ENCODE data around the gene GAPVD1.

GAPVD1 gene

DNA sequence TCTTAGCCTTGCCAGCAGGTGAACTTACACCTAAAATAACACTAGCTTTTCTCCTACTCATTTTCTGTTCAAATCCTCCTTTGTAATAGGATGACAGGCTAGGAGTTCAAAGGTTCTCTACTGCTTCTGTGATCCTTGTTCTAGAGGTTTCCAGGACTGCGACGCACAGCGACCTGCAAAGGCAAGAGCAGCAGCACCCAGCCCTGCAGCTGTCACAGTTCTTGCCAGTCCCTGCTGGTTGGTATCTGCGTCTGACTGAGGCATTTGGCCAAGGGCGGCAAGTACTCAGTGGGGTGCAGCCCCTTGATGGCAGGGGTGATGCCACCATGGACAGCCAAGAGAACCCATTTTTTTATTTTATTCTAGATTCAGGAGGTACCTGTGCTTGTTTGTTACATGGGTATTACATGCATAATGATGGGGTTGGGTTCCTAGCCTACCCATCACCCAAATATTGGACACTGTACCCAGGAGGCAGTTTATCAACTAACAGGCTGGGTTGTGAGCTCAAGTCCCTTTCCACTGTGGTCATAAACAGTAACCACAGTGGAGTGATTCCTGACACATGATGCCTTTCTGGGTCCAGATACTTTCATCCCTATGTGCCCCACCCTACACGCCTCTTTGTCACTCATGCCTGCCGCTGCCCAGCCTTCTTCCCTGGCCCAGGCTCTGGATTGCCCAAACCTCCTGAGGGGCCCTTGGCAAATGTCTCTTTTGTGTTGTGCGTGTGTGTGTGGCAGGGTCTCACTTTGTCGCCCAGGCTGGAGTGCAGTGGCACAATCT, 111.0 kb downstream of the GAPVD1 start:
- DNase-seq (ENCODE audit: low read depth), result no peak
- no peak overlapping the region for H3K4me3 ChIP-seq (ENCODE audit: low read depth, low read length)
- no peak for TF ChIP-seq CTCF (IDR thresholded peaks at IDR 0.05; ENCODE audit: low read depth, low read length, missing control alignments)

DNA sequence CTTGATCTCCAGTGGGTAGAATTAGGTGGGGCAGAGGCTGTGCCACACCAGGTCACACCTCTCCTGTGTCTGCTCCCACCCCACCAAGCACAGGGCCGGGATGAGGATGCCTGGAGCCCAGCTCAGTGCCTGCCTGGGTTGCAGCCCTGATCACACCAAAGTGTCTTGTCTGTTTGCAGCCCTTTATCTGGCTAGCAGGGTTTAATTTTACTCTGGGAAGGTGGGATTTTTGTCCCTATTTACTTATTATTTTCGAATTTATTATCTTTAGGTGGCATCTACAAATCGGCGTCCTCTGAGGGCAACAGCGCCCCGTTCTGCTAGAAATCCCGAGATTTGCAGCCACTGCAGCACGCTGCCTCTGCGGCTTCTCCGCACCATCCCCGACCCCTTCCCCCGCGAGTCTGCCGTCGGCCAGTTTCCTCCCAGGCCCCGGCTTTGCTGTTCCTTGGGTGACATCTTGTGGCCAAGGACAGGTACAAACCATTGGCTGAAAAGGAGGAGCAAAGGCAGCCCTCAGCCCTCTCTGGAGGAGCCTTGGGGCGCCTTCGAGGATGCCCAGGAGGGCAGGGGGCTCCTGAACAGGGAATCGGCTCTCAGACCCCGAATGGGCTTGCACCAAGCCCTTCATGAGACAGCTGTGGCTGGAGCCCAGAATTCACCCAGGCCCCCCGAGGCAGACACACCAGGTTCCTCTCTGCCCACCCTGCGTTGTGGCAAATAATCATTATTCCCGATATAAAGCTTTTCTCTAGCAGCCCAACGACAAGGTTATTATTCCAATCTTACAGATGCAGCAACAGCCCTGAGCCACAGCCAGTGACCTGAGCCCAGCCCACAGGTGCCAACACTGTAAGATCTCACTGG, 113.0 kb downstream of the GAPVD1 start:
- H3K4me3 ChIP-seq (ENCODE audit: low read depth, low read length), result no peak overlapping the region
- TF ChIP-seq CTCF (IDR thresholded peaks at IDR 0.05; ENCODE audit: low read depth, low read length, missing control alignments), result peak; percentile 82
- DNase-seq (ENCODE audit: low read depth), result peak; percentile 24

DNA sequence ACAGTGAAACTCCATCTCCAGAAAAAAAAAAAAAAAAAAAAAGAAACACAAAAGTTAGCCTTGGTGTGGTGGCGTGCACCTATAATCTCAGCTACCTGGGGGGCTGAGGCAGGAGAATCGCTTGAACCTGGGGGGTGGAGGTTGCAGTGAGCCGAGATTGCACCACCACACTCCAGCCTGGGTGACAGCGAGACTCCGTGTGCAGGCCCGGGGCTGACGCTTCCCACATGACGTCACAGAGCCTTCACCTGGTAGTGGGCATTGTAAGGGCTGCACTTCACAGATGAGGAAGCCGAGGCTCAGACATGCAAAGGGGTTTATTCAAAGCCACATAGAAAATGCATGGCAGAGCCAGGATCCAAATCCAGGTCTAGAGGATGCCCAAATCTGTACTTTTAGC, 114.2 kb downstream of the GAPVD1 start:
- no peak for TF ChIP-seq CTCF (IDR thresholded peaks at IDR 0.05; ENCODE audit: low read depth, low read length, missing control alignments)
- no peak for DNase-seq (ENCODE audit: low read depth)
- no peak overlapping the region for H3K4me3 ChIP-seq (ENCODE audit: low read depth, low read length)

DNA sequence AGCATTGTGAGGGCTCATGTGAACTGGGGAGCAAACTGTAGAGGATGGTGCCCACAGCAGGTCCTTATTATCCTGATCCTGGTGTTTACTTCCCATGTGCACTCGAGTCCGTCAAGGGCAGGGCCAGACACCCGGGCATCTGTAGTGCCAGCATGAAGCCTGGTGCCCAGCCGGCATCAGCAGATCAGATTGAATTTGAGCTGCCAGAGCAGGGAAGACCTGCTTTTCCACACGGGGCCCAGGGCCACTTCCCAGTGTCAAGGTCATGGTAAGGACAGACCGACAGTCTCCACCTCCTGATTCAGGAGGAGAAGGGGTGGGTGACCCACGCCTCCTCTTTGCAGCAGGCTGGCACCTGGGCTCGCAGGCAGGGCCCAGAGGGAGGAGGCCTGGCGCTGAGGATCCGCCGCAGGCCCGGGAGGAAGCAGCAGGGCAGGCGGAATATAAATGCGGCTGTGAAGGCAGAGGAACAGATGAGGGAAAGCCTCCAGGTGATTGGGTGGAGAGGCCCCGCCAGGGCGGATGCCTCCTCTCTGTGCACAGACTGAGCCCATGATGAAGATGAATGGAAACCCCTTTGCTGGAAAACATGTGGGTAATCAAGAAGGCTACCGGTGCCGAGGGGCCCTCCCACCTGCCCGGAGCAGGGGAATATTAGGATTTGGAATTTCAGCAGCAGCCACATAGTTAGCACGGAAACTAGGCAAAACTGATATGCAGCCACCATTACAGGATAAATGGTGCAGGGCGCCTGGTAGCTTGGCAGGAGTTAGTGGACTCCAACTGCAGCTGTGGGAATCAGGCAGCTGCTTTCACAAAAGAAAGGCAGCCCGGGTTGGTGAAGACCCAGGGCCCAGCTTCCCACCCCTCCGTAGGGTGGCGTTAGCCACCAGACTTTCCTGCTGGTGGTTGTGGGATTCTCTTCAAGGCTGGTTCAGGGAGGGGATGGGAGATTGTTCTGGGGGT, 114.9 kb downstream of the GAPVD1 start:
- no peak overlapping the region for H3K4me3 ChIP-seq (ENCODE audit: low read depth, low read length)
- TF ChIP-seq CTCF (IDR thresholded peaks at IDR 0.05; ENCODE audit: low read depth, low read length, missing control alignments), result no peak
- DNase-seq (ENCODE audit: low read depth), result no peak

DNA sequence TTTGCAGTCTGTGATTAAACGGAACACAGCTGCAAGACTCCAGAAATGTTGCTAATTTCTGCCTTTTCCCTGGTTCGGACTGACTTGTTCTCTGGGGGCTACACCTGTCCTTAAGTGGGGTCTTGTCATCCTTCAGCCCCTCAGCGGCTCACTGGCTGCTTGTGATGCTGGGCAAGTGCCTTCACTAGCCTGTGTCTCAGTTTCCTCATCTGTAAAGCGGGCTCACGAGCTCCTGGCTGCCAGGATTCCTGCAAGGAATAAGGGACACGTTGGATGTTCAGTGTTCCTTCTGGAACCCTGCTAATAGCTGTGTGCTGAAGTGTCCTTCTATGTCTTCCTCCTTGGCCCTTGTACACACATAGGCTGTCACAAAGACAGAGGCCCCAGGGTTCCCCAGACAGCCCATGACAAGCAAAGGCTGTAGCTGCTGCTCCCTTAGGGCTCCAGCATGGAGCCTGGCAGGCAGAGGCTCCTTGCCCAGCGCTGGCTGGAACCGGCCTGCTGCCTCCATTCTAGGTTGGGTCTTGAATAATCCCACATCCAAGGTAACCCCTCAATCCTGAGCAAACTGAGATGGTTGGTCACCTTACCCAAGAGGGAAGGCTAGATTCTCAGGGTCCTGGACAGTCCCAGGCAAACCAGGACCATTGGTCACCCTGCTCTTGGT, 116.1 kb downstream of the GAPVD1 start:
- DNase-seq (ENCODE audit: low read depth), result no peak
- TF ChIP-seq CTCF (IDR thresholded peaks at IDR 0.05; ENCODE audit: low read depth, low read length, missing control alignments), result no peak

GRCh38 chr9:125378778-125379177, 117.2 kb downstream of the GAPVD1 start:
- TF ChIP-seq CTCF (IDR thresholded peaks at IDR 0.05; ENCODE audit: low read depth, low read length, missing control alignments), result no peak
- no peak for DNase-seq (ENCODE audit: low read depth)
- H3K4me3 ChIP-seq (ENCODE audit: low read depth, low read length), result no peak overlapping the region

More for the DNA sequence above, 116.1 kb downstream of the GAPVD1 start:
- H3K4me3 ChIP-seq (ENCODE audit: low read depth, low read length), result no peak overlapping the region
